ENCODE measurements around the gene MARCHF7.
"Not testable (repeated sequence)": the region's sequence is repeated elsewhere in the genome, so short reads cannot be mapped to it uniquely, and the experiment has no call there.

The MARCHF7 gene

GRCh38 chr2:159728629-159729028, 16.3 kb downstream of the MARCHF7 start:
- peaks cover 89 to 100% (median 100%) of the 10 kb centered on the region in 11 experiments for H4K20me1 ChIP-seq

DNA sequence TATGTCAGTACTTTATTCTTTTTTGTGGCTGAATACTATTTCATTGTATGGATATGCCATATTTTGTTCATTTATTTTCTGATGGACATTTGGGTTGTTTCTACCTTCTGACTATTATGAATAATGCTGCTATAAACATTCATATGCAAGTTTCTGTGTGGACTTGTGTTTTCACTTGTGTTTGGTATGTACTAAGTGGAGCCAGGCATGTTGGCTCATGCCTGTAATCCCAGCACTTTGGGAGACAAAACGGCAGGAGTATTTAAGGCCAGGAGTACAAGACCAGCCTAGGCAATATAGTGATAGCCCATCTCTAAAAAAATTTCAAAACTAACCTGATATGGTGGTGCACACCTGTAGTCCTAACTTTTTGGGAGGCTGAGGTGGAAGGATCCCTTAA, 23.3 kb downstream of the MARCHF7 start:
- Histone ChIP-seq H3K4me3 (no peak overlapping the region), H3K27ac (peak overlapping the region in 1 of 11 experiments; percentile 32; a peak in 1 of 22 replicates), H3K4me1 (peaks cover 0 to 23% (median 9%) of the 10 kb centered on the region in 10 experiments; a peak in 14 of 20 replicates), H3K4me2 (peak overlapping the region in 2 of 11 experiments; percentile 16 to 41; a peak in 1 of 22 replicates), H3K9me3 (replicated peaks in 1 of 11) (peaks cover 0 to 6% (median 0%) of the 10 kb centered on the region in 11 experiments; a peak in 1 of 22 replicates), H4K20me1 (peaks cover 81 to 100% (median 100%) of the 10 kb centered on the region in 11 experiments), H3K36me3 (peaks cover 87 to 100% (median 98%) of the 10 kb centered on the region in 11 experiments), H3K27me3 (no peaks in the 10 kb centered on the region), H3K9ac (no peak overlapping the region)
- TF ChIP-seq Cebpa-rat (IDR thresholded peaks at IDR 0.05), result no peak

More at GRCh38 chr2:159728629-159729028, 16.3 kb downstream of the MARCHF7 start:
- Histone ChIP-seq H3K27ac (no peak overlapping the region; a peak in 1 of 22 replicates), H3K4me3 (no peak overlapping the region), H3K4me1 (peaks cover 0 to 43% (median 12%) of the 10 kb centered on the region in 10 experiments; a peak in 10 of 20 replicates), H3K27me3 (no peaks in the 10 kb centered on the region), H3K9ac (no peak overlapping the region), H3K9me3 (replicated peaks in 1 of 11) (peaks cover 5 to 22% (median 15%) of the 10 kb centered on the region in 11 experiments; a peak in 20 of 22 replicates), H3K36me3 (peaks cover 64 to 100% (median 89%) of the 10 kb centered on the region in 11 experiments), H3K4me2 (peak overlapping the region in 5 of 11 experiments; percentile 19 to 68 (median 41); a peak in 8 of 22 replicates)
- no peak for TF ChIP-seq Cebpa-rat (IDR thresholded peaks at IDR 0.05)

GRCh38 chr2:159736048-159736447, 23.7 kb downstream of the MARCHF7 start:
- no peak for TF ChIP-seq Cebpa-rat (IDR thresholded peaks at IDR 0.05)
- Histone ChIP-seq H3K27ac (peak overlapping the region in 1 of 11 experiments; percentile 32; a peak in 1 of 22 replicates), H3K27me3 (no peaks in the 10 kb centered on the region), H4K20me1 (peaks cover 81 to 100% (median 100%) of the 10 kb centered on the region in 11 experiments), H3K4me3 (no peak overlapping the region), H3K4me2 (peak overlapping the region in 2 of 11 experiments; percentile 16 to 41; a peak in 1 of 22 replicates), H3K9me3 (replicated peaks in 1 of 11) (peaks cover 0 to 6% (median 0%) of the 10 kb centered on the region in 11 experiments; a peak in 1 of 22 replicates), H3K9ac (no peak overlapping the region), H3K36me3 (peaks cover 87 to 100% (median 98%) of the 10 kb centered on the region in 11 experiments), H3K4me1 (peaks cover 0 to 23% (median 9%) of the 10 kb centered on the region in 10 experiments; a peak in 14 of 20 replicates)

GRCh38 chr2:159737292-159737916, 25.1 kb downstream of the MARCHF7 start:
- no peak overlapping the region for H3K9ac ChIP-seq
- peaks cover 73 to 100% (median 99%) of the 10 kb centered on the region in 11 experiments for H4K20me1 ChIP-seq

DNA sequence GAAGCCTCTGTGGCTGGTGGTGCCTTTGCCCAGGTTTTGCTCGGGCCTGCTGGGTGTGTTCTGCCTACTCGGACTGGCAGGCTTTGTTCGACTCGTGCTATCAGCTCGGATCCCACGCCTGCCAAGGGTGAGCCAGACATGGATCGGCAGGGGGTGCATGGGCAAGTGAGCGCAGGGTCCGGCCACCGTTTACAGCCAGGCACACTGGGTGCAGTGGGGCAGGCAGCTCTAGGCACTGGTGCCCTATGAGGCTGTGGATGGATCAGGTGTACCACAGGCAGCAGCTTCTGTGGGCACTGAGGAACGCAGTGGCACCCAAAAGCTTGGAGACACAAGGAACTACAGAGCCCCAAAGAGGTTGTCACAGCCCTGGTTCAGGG, 25.6 kb downstream of the MARCHF7 start:
- no peak for TF ChIP-seq Cebpa-rat (IDR thresholded peaks at IDR 0.05)
- Histone ChIP-seq H3K9me3 (replicated peaks in 1 of 11) (peaks cover 0 to 6% (median 0%) of the 10 kb centered on the region in 11 experiments; a peak in 1 of 22 replicates), H3K4me1 (peaks cover 0 to 20% (median 7%) of the 10 kb centered on the region in 10 experiments; a peak in 14 of 20 replicates), H3K27me3 (no peaks in the 10 kb centered on the region), H4K20me1 (peaks cover 74 to 100% (median 99%) of the 10 kb centered on the region in 11 experiments), H3K9ac (no peak overlapping the region), H3K4me3 (no peak overlapping the region), H3K27ac (no peak overlapping the region), H3K4me2 (peak overlapping the region in 3 of 11 experiments; percentile 22 to 41 (median 28); a peak in 3 of 22 replicates), H3K36me3 (peaks cover 78 to 100% (median 98%) of the 10 kb centered on the region in 11 experiments)

More at GRCh38 chr2:159737292-159737916, 25.1 kb downstream of the MARCHF7 start:
- Histone ChIP-seq H3K27me3 (no peaks in the 10 kb centered on the region), H3K9me3 (replicated peaks in 1 of 11) (peaks cover 0 to 6% (median 0%) of the 10 kb centered on the region in 11 experiments; a peak in 1 of 22 replicates), H3K4me1 (peaks cover 0 to 20% (median 8%) of the 10 kb centered on the region in 10 experiments; a peak in 14 of 20 replicates), H3K4me2 (0 out of 22 replicates have a peak overlapping the region, but pooled peaks of 1 of the 11 experiments have one; percentile 28), H3K36me3 (peaks cover 78 to 100% (median 97%) of the 10 kb centered on the region in 11 experiments), H3K4me3 (no peak overlapping the region), H3K27ac (no peak overlapping the region)
- TF ChIP-seq Cebpa-rat (IDR thresholded peaks at IDR 0.05), result no peak

DNA sequence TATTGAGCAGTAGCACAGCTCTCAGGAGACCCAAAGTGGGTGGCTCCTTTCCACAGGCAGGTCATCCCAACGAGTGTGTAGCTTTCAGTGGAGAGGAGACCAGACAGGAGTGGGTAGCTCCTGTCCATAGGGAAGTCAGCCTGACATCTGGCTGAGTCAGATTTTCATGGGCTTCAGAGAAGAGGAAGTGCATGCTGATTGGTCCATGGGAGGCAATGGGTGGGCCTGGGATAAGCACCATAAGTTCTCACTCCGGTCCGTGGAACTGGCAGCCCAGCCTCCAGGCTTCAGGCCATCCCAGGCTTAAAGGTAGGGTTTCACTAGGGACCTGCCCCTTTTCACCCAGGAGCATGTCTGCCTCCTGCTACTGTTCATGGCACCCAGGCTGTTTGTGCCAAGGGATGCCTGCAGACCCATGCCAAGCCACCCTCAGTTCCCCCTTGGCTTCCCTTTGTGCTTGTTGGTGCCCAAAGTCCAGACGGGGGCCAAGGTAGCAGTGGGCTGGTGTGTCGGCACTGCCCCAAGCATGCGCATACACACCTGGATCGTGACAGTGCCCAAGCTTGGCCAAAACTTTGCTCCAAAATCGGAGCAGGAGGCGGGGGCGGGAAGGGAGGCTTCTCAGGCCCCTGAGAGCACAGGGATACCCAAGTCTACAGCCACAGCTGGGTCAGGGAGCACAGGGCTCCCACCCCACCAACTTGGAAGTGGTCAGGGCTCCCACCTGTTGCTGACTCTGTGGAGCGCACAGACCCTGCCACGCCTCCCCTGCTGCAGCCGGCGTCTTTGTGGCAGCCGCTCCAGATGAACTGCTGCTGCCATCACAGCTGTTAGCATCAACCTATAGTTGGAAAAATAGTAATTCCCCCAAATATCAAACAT, 26.4 kb downstream of the MARCHF7 start:
- H3K36me3 ChIP-seq, result peaks cover 79 to 100% (median 98%) of the 10 kb centered on the region in 11 experiments
- no peak overlapping the region for H3K9ac ChIP-seq
- H3K4me1 ChIP-seq, result peaks cover 0 to 20% (median 7%) of the 10 kb centered on the region in 10 experiments; a peak in 14 of 20 replicates
- H3K4me3 ChIP-seq, result no peak overlapping the region
- H4K20me1 ChIP-seq, result peaks cover 71 to 100% (median 96%) of the 10 kb centered on the region in 11 experiments
- H3K9me3 ChIP-seq (replicated peaks in 1 of 11), result peaks cover 0 to 6% (median 0%) of the 10 kb centered on the region in 11 experiments; a peak in 1 of 22 replicates
- peak overlapping the region in 3 of 11 experiments; percentile 22 to 41 (median 28); a peak in 3 of 22 replicates for H3K4me2 ChIP-seq
- H3K27ac ChIP-seq, result no peak overlapping the region
- no peaks in the 10 kb centered on the region for H3K27me3 ChIP-seq
- no peak for TF ChIP-seq Cebpa-rat (IDR thresholded peaks at IDR 0.05)

- no peak for TF ChIP-seq Cebpa-rat (IDR thresholded peaks at IDR 0.05)
- peaks cover 0 to 7% (median 0%) of the 10 kb centered on the region in 10 experiments; a peak in 7 of 20 replicates for H3K4me1 ChIP-seq
- H3K36me3 ChIP-seq, result peaks cover 77 to 100% (median 98%) of the 10 kb centered on the region in 11 experiments
- H3K9ac ChIP-seq, result no peak overlapping the region
- peaks cover 52 to 98% (median 74%) of the 10 kb centered on the region in 11 experiments for H4K20me1 ChIP-seq
- no peak overlapping the region for H3K4me2 ChIP-seq
- no peaks in the 10 kb centered on the region for H3K27me3 ChIP-seq
- H3K9me3 ChIP-seq (replicated peaks in 1 of 11), result peaks cover 0 to 6% (median 0%) of the 10 kb centered on the region in 11 experiments; a peak in 2 of 22 replicates
- no peak overlapping the region for H3K27ac ChIP-seq
- H3K4me3 ChIP-seq, result no peak overlapping the region
These were observed 30.5 kb downstream of the MARCHF7 start for GRCh38 chr2:159742846-159743245.

- Histone ChIP-seq H3K27ac (no peak overlapping the region), H3K4me1 (no peaks in the 10 kb centered on the region), H4K20me1 (peaks cover 37 to 97% (median 66%) of the 10 kb centered on the region in 11 experiments; a peak in 21 of 22 replicates), H3K4me3 (no peak overlapping the region), H3K27me3 (no peaks in the 10 kb centered on the region), H3K9ac (no peak overlapping the region), H3K4me2 (no peak overlapping the region), H3K36me3 (peaks cover 77 to 100% (median 98%) of the 10 kb centered on the region in 11 experiments), H3K9me3 (replicated peaks in 1 of 11) (peaks cover 0 to 6% (median 0%) of the 10 kb centered on the region in 11 experiments; a peak in 1 of 22 replicates)
- no peak for TF ChIP-seq Cebpa-rat (IDR thresholded peaks at IDR 0.05)
These were observed 32.1 kb downstream of the MARCHF7 start for GRCh38 chr2:159744363-159744762.

- not testable (repeated sequence) for H3K9me3 ChIP-seq (replicated peaks in 1 of 11); H3K27me3 ChIP-seq; H3K4me2 ChIP-seq; H3K27ac ChIP-seq; H3K4me1 ChIP-seq; H3K9ac ChIP-seq; H3K4me3 ChIP-seq
- Histone ChIP-seq H4K20me1 (peaks cover 39 to 97% (median 67%) of the 10 kb centered on the region in 11 experiments; a peak in 21 of 22 replicates), H3K36me3 (peaks cover 85 to 100% (median 99%) of the 10 kb centered on the region in 11 experiments)
These were observed 32.9 kb downstream of the MARCHF7 start for GRCh38 chr2:159745237-159745636.
